GM18511 (cell line): Measurements from ENCODE around the gene U2AF2.

Experiments
- ATAC-seq: cut with Tn5 transposase; IDR thresholded peaks from one replicate; pipeline ENCODE4 v1.9.1; 2021; ENCODE audit warnings: mild to moderate bottlenecking, moderate library complexity; ENCODE audit not compliant: unreplicated experiment

U2AF2 gene

GRCh38 chr19:55654868-55655647, at the start of gene U2AF2:
U2AF2 (plus strand) TSS chr19:55655035; CDS start chr19:55655105, 70 bp downstream.
- ATAC-seq = peak; percentile 46

GRCh38 chr19:55605207-55605636, 49.6 kb upstream of the U2AF2 start:
- peak; percentile 80 for ATAC-seq

DNA sequence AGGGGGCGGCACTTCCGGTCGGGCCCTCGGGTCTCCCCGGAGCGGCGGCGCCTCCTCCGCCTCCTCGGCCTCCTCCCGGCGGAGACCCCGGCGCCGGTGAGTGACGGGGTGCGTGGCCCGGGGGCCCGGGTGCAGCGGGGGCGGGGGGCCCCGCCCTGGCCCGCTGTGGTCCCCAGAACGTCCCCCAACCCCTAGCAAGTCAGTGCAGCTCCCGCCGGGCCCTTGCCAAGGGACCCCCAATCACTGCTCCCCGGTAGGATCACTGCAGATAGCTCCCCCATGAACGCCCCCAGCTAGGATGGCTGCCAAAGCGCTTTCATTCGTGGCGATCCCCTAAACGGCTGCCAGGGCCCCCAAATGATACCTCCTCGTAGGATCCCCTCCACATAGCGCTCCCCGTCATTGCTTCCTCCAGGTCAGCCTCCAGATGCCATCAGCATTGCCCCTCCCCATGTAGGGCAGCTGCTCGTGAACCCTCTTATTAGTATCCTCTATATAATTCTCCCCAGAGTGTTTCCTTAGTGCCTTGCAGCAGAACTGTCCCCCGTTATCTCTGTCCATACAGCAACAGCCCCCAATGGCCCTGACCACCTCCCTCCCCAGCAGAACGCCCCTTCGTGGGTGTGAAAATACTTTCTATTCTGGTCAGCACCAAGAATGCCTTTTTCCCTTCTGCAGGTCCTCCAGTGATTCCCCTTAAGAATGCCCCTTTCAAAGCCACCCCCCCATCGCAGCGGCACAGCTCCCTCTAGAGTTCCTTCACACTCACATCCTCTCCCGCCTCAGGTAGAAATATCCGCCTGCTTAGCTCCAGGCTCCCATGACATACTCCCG, 49.0 kb upstream of the U2AF2 start, which contains the start of gene ZNF865:
TSS of gene ZNF865 (plus strand) at position 11 of the 834 bp plus-strand sequence. CDS start 7,972 bp downstream, outside the sequence.
- ATAC-seq = peak; percentile 41

DNA sequence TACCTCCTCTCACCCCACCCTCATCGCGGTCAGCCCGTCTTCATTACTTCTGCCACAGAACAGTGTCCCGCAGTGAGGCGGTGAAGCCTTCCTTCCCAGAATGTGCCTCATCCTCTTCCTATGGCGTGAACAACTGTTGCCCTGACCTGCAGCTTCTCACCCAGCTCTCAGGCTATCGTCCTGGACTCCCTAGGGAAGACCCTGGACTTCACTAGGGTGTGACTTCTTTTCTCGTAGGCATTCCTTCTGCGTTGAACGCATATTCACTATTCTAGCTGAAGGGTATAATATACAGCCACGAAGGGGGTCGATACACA, 48.4 kb upstream of the U2AF2 start:
- ATAC-seq = no peak

DNA sequence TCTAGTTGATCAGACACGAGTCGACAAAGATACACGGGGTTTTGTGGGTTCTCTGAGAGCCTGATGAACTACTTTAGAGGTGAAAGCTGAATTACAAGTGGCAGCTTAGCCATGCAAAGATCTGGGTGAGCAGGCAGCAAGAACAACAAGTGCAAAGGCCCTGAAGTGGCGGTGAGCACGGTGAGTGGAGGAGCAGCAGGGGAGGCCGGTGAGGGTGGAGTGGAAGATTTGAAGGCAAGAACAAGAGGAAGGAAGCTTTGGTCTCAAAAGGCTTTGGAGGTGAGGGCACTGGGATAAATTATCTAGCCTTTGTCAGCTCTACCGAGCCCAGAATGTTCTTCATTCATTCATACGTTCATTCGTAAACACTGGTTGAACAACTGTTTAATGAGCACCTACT, 48.0 kb upstream of the U2AF2 start:
- ATAC-seq = no peak

DNA sequence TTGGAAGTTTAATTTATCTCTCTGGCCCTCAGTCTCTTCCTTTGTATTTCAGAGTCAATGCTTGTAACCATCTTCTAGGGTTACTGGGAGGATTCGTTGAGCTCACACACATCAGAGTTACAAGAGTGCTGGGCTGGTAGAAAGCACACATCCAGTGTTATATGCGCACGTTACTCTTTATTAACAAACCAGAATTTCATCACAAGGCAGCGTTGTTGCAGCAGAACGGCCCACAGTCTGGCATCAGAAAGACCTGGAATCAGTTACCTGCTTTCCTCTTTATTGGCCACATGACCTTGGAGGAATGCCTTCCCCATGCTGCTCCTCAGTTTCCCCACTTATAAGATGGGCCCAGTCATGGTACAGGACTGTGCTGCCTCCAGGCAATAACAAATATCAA, 45.5 kb upstream of the U2AF2 start:
- ATAC-seq = no peak

- ATAC-seq = no peak
Measured at GRCh38 chr19:55611300-55611982, 43.4 kb upstream of the U2AF2 start.

DNA sequence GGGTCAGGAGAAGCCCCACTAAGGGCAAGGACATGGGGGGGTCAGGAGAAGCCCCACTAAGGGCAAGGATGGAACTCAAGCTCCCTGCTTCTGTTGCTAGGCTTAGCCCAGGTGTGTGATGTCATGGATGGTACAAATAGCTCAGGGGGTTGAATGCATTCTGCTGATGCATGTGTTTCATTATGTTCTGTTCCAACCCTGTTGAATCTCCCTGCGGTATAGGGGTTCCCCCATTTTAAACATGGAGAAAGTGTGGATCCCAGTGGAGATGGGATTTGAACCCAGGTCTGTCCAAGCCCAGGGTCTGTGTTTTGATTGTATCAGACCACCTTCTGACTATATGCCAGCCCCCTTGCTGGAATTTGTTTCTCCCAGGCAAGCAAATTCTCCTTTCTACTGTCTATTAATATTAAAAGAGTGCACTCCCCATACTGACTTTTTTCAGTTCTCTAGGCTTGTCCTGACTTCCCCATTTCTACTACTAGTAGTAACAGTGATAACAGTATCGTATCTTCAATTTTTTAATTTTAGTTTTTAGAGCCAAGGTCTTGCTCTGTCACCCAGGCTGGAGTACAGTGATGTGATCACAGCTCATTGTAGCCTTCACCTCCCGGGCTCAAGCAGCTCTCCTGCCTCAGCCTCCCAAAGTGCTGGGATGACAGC, 42.7 kb upstream of the U2AF2 start:
- ATAC-seq = no peak

- ATAC-seq = no peak
Measured at GRCh38 chr19:55613396-55613795, 41.4 kb upstream of the U2AF2 start.

DNA sequence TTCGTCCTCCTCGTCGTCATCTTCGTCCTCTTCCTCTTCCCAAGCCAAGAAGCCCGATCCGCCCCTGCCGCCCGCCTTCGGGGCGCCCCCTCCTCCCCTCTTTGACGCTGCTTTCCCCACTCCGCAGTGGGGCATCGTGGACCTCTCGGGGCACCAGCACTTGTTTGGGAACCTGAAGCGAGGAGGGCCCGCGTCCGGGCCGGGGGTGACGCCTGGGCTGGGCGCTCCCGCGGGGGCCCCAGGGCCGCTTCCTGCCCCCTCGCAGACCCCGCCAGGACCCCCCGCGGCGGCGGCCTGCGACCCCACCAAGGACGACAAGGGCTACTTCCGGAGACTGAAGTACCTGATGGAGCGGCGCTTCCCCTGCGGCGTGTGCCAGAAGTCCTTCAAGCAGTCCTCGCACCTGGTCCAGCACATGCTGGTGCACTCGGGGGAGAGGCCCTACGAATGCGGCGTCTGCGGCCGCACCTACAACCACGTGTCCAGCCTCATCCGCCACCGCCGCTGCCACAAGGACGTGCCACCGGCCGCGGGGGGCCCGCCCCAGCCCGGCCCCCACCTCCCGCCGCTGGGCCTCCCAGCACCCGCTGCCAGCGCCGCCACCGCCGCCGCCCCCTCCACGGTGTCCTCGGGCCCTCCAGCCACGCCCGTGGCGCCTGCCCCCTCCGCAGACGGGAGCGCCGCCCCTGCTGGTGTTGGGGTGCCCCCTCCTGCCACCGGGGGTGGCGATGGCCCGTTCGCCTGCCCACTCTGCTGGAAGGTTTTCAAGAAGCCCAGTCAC, 40.7 kb upstream of the U2AF2 start:
- ATAC-seq = no peak

- no peak for ATAC-seq
Measured at GRCh38 chr19:55614711-55615542, 39.9 kb upstream of the U2AF2 start.

- ATAC-seq = no peak
Measured at GRCh38 chr19:55615543-55616394, 39.1 kb upstream of the U2AF2 start.

DNA sequence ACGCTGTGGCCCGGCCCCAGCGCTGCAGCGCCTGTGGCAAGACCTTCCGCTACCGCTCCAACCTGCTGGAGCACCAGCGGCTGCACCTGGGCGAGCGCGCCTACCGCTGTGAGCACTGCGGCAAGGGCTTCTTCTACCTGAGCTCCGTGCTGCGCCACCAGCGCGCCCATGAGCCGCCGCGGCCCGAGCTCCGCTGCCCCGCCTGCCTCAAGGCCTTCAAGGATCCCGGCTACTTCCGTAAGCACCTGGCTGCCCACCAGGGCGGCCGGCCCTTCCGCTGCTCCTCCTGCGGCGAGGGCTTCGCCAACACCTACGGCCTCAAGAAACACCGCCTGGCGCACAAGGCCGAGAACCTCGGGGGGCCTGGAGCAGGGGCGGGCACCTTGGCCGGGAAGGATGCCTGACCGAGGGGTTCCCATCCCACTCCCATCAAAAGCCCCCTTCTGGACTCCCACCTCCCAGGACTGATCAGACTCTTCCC, 38.4 kb upstream of the U2AF2 start:
- ATAC-seq = no peak

DNA sequence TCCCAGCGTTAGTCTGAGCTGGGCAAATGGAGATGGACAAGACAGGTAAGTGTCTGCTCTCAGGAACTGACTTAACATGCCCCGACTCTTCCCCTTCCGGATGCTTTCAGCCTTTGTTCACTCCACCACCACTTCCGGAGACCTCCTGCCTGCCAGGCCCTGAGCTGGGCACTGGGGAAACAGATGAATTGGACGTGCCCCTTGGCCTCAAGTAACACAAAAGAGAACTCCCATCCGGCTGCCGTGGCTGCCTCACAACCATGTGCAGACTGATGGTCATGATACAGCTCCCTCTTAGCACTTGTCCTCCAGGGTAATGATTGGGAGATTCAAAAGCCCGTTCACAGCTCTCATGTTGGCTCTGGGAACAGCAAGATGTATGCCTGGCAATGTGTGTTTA, 37.4 kb upstream of the U2AF2 start:
- ATAC-seq = no peak

- no peak for ATAC-seq
Measured at GRCh38 chr19:55618426-55618825, 36.4 kb upstream of the U2AF2 start.

GRCh38 chr19:55619286-55619685, 35.5 kb upstream of the U2AF2 start:
- no peak for ATAC-seq

- no peak for ATAC-seq
Measured at GRCh38 chr19:55620410-55621204, 34.2 kb upstream of the U2AF2 start.
